Stimulated activated CD8-positive, alpha-beta memory T cell treated with anti-CD3 and anti-CD28 coated beads, Interleukin-7, amount 100 ng/mL, for 24 hours (primary cell): ENCODE results near the gene DSP.

Experiments
- DNase-seq: peaks from one replicate; pipeline ENCODE4 v3.0.0-alpha.2; 2020; ENCODE audit warnings: low read depth

DSP gene

GRCh38 chr6:7604506-7604905 lies 63.0 kb downstream of the DSP start:
- no peak for DNase-seq

- no peak for DNase-seq
Observed at GRCh38 chr6:7615611-7616383, 74.3 kb downstream of the DSP start.

GRCh38 chr6:7617801-7618764 lies 76.6 kb downstream of the DSP start:
- no peak for DNase-seq

GRCh38 chr6:7621761-7622160 lies 80.3 kb downstream of the DSP start:
- no peak for DNase-seq

GRCh38 chr6:7624796-7625710 lies 83.6 kb downstream of the DSP start:
- DNase-seq, result no peak

GRCh38 chr6:7628479-7628878 lies 87.0 kb downstream of the DSP start:
- no peak for DNase-seq

GRCh38 chr6:7628909-7629308 lies 87.4 kb downstream of the DSP start:
- no peak for DNase-seq

GRCh38 chr6:7629321-7629720 lies 87.8 kb downstream of the DSP start:
- DNase-seq, result no peak

- DNase-seq, result no peak
Observed at GRCh38 chr6:7630792-7631191, 89.3 kb downstream of the DSP start.

GRCh38 chr6:7631466-7631865 lies 90.0 kb downstream of the DSP start:
- DNase-seq, result no peak

- DNase-seq, result no peak
Observed at GRCh38 chr6:7632501-7633290, 91.2 kb downstream of the DSP start.

GRCh38 chr6:7633361-7633760 lies 91.9 kb downstream of the DSP start:
- no peak for DNase-seq

GRCh38 chr6:7636151-7636550 lies 94.7 kb downstream of the DSP start:
- DNase-seq, result no peak
